HG03520 (cell line): ENCODE results near the gene IVD.

Source experiments
- ATAC-seq: cut with Tn5 transposase; IDR thresholded peaks from one replicate; pipeline ENCODE4 v1.9.1; 2021; ENCODE audit warnings: mild to moderate bottlenecking, moderate library complexity; ENCODE audit not compliant: unreplicated experiment

Gene IVD

GRCh38 chr15:40412095-40412759 lies 6.6 kb downstream of the IVD start:
- ATAC-seq = no peak

- ATAC-seq = no peak
These were observed 7.4 kb downstream of the IVD start for GRCh38 chr15:40413036-40413435.

GRCh38 chr15:40414816-40415215 lies 9.2 kb downstream of the IVD start:
- ATAC-seq = no peak

GRCh38 chr15:40415226-40415625 lies 9.6 kb downstream of the IVD start:
- ATAC-seq = no peak

GRCh38 chr15:40416056-40416455 lies 10.5 kb downstream of the IVD start:
- no peak for ATAC-seq

- ATAC-seq = no peak
These were observed 12.5 kb downstream of the IVD start for GRCh38 chr15:40418126-40418525.

- no peak for ATAC-seq
These were observed 14.6 kb downstream of the IVD start for GRCh38 chr15:40420071-40420713.

- no peak for ATAC-seq
These were observed 15.2 kb downstream of the IVD start for GRCh38 chr15:40420793-40421192.

GRCh38 chr15:40421246-40422157 lies 15.9 kb downstream of the IVD start:
- ATAC-seq = no peak

GRCh38 chr15:40424483-40425115 lies 19.0 kb downstream of the IVD start:
- no peak for ATAC-seq

- no peak for ATAC-seq
These were observed 20.1 kb downstream of the IVD start for GRCh38 chr15:40425681-40426080.

- no peak for ATAC-seq
These were observed 21.6 kb downstream of the IVD start for GRCh38 chr15:40427188-40427587.

GRCh38 chr15:40428185-40428584 lies 22.6 kb downstream of the IVD start:
- no peak for ATAC-seq

- ATAC-seq = no peak
These were observed 23.6 kb downstream of the IVD start for GRCh38 chr15:40429068-40429710.

- ATAC-seq = no peak
These were observed 24.7 kb downstream of the IVD start for GRCh38 chr15:40430271-40430805.

- no peak for ATAC-seq
These were observed 29.6 kb downstream of the IVD start for GRCh38 chr15:40435023-40435709.

- ATAC-seq = no peak
These were observed 30.1 kb downstream of the IVD start for GRCh38 chr15:40435710-40436089.

GRCh38 chr15:40436116-40436891 lies 30.7 kb downstream of the IVD start:
- ATAC-seq = no peak
